GM13976 (cell line): ENCODE data around the gene HOXB1.

ENCODE experiments used
- DNase-seq: peaks from one replicate; pipeline ENCODE4 v3.0.0; 2012; ENCODE audit warnings: low spot score
- CTCF ChIP-seq: IDR thresholded peaks from 2 replicates; pipeline ENCODE4 v1.5.1; 2012; ENCODE audit warnings: borderline replicate concordance, mild to moderate bottlenecking; ENCODE audit not compliant: insufficient read depth; ENCODE audit errors: extremely low read depth, missing control alignments, control extremely low read depth
- in situ Hi-C: fragments of 300-500 bp; cut with MboI; formaldehyde crosslinking; loops from one replicate; pipeline ENCODE4 v1.12.0; 2022; ENCODE audit warnings: low sequenced_read_pairs, mixed read lengths, inconsistent platforms; ENCODE audit not compliant: unreplicated experiment

Gene HOXB1

GRCh38 chr17:48546924-48547807, 16.4 kb upstream of the HOXB1 start:
- no peak for TF ChIP-seq CTCF
- in situ Hi-C loops, result no loop called here
- DNase-seq, result no peak

DNA sequence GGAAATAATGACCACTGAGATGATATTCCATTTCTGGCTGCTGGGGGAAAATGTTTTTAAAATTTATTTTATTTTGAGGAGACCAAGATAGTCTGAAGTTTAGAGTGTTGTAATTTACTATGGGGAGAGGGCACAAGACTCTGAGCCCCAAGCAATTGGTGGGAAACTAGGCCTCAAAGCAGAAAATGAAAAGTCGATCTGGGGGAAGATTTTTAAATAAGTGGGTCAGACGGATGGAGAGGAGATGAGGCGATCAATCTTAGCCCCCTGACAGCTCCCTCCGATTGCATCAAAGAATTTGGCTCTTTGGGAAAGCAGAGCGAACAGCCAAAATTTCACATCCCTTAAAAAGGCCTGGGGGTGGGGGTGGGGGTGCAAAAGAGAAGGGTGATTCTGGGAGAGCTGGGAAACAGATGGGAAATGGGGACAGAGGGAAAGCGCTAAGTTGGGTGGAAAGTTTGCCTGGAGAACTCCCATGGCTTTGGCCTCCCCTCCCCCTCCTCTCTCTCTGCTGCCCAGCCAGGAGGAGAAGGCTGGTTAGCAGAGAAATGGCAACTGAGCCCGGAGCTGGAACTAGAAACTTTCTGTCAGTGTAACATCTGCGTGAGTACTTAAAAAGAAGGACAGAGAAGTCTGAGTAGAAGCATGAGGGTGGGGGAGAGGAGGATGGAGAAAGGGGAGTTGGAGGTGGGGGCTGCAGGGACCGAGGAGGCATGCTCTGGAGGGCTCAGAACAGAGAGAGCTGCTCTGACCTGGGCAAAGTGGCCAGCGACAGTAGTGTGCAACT, 15.5 kb upstream of the HOXB1 start:
- no peak for TF ChIP-seq CTCF
- no peak for DNase-seq
- in situ Hi-C loops, result no loop called here

DNA sequence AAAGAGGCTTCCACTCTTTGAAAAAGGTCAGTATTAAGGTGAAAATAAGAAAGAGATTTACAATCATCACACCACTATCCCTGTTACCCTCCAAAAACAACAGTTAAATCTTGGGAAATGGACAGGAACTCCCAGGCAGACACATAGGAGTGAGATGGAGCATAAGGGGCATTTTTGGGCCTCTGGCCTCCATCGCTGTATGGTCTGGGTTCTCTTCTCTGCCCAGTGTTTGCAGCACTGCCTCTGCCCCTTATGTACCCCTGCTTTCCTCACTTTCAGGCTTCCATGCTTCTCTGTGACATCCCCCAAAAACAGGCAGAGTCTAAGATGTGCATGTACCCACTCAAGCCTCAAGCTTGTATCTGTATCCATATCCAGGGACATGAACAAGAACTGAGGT, 14.7 kb upstream of the HOXB1 start:
- in situ Hi-C loops, result no loop called here
- no peak for TF ChIP-seq CTCF
- DNase-seq, result no peak

- TF ChIP-seq CTCF, result no peak
- DNase-seq, result no peak
- in situ Hi-C loops, result no loop called here
Observed at GRCh38 chr17:48545022-48545375, 14.2 kb upstream of the HOXB1 start, which contains the start of gene HOXB2. Gene HOXB2 (minus strand): TSS chr17:48545109. CDS start chr17:48544911, 198 bp downstream.

DNA sequence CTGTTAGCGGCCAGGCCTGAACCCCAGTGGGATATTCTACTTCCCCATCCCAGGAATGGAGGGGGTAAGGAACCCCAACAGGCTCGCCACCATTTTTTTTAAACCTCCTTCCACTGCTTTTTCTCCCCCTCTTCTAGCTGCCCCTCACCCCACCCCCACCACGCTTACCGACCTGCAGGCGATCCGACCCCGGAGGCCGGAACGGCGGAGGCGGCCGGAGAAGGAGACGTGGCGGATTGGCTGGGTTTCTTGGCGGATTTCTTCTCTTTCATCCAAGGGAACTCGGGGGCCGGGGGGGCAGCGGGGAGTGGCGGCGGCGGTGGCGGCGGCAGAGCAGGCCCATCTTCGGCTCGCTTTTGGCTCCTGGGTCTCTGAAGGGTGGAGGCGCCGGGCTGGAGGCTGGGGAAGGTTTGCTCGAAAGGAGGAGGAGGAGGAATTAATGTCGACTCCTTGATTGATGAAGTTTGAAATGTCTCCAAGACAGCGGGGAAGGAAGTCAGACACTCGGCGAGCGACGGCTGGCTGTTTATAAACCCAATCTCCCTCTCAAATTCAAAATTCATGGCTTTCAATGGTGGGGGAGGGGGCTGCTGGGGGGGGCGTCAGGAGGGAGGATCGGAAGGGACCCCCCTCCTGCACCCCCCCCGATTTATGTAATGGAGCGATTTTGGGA, 13.7 kb upstream of the HOXB1 start:
- no peak for DNase-seq
- in situ Hi-C loops, result no loop called here
- TF ChIP-seq CTCF, result no peak

DNA sequence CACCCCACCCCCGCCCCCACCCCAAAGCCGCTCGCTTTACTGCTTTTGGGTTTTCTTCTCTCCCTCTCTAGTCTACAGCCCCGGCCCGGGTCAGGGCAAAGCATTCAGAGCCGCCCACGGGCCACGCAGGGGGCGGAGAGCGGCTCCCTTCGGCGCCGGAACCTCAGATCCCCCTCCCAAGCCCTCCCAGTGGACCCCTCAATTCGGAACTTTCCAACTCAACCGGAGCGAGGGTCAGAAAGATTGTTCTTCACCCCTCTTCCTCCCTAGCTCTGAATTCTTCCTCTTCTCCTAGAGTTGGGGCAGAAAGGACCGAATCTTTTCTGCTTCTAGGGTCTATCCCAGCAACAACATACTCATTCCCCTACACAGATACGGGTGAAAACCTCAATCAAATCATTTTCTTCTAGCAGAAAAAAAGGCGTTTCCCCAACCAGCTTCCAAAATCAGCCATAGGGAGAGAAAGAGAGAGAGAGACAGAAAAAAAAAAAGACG, 13.1 kb upstream of the HOXB1 start:
- in situ Hi-C loops, result no loop called here
- no peak for TF ChIP-seq CTCF
- DNase-seq, result peak; percentile 62
